Mesenchymal stem cell (in vitro differentiated cells and primary cell): ENCODE data around the gene RTRAF. TPM values are rescaled to one million over a fixed set of nuclear protein-coding genes. Genes with fewer than 3 reads are reported as not detected.

Experiments
- DNase-seq: peaks from one replicate; pipeline ENCODE4 v3.0.0-alpha.2; 2013
- H2AFZ ChIP-seq: one replicate; pipeline ENCODE4 v1.6.1; 2013; ENCODE audit warnings: low read depth, mild to moderate bottlenecking, control low read depth, inconsistent platforms, low read length, moderate library complexity
- H2AK5ac ChIP-seq: 2 replicates; pipeline ENCODE4 v1.6.1; 2013; ENCODE audit warnings: low read length, moderate library complexity, mild to moderate bottlenecking, inconsistent platforms; ENCODE audit not compliant: severe bottlenecking
- H2BK120ac ChIP-seq: one replicate; pipeline ENCODE4 v1.6.1; 2013; ENCODE audit warnings: low read depth, mild to moderate bottlenecking, inconsistent platforms, low read length, moderate library complexity
- H2BK12ac ChIP-seq, 2 experiments: one replicate each; pipeline ENCODE4 v1.6.1; 2013; ENCODE audit warnings: inconsistent platforms in 2 of 2, low read length in 2 of 2, mild to moderate bottlenecking in 2 of 2, moderate library complexity in 2 of 2, control low read depth in 1 of 2
- H2BK15ac ChIP-seq: one replicate; pipeline ENCODE4 v1.6.1; 2013; ENCODE audit warnings: mild to moderate bottlenecking, low read depth, inconsistent platforms; ENCODE audit not compliant: poor library complexity, severe bottlenecking
- H2BK5ac ChIP-seq: 2 replicates; pipeline ENCODE4 v1.6.1; 2013; ENCODE audit warnings: low read depth, mild to moderate bottlenecking, low read length, control low read depth, inconsistent platforms; ENCODE audit not compliant: poor library complexity, severe bottlenecking
- H3K14ac ChIP-seq, 2 experiments: one replicate each; pipeline ENCODE4 v1.6.1; 2013; ENCODE audit warnings: inconsistent platforms in 2 of 2, low read length in 2 of 2, control low read depth in 1 of 2, mild to moderate bottlenecking in 1 of 2, moderate library complexity in 1 of 2
- H3K18ac ChIP-seq, 2 experiments: one replicate each; pipeline ENCODE4 v1.6.1; 2013; ENCODE audit warnings: inconsistent platforms in 2 of 2, low read length in 2 of 2, control low read depth in 1 of 2, low read depth in 1 of 2, mild to moderate bottlenecking in 1 of 2
- H3K23ac ChIP-seq, 2 experiments: one replicate each; pipeline ENCODE4 v1.6.1; 2013; ENCODE audit warnings: inconsistent platforms in 2 of 2, low read length in 2 of 2, mild to moderate bottlenecking in 2 of 2, moderate library complexity in 2 of 2, control low read depth in 1 of 2
- H3K27ac ChIP-seq: 2 replicates; pipeline ENCODE4 v1.5.1; 2013; ENCODE audit warnings: mild to moderate bottlenecking, moderate library complexity, low read length, control low read depth, inconsistent platforms; ENCODE audit not compliant: poor library complexity, severe bottlenecking
- H3K27me3 ChIP-seq, 2 experiments: 2 replicates each; pipeline versions ENCODE4 v1.6.1 to v1.7.0; 2013; ENCODE audit warnings: low read length in 2 of 2, mild to moderate bottlenecking in 2 of 2, moderate library complexity in 2 of 2, control low read depth in 1 of 2, inconsistent platforms in 1 of 2; ENCODE audit not compliant: control insufficient read depth in 1 of 2, insufficient read depth in 1 of 2
- H3K36me3 ChIP-seq, 2 experiments: 2 replicates each; pipeline versions ENCODE4 v1.6.1 to v1.7.0; 2013; ENCODE audit warnings: low read length in 2 of 2, control low read depth in 1 of 2, inconsistent platforms in 1 of 2, low read depth in 1 of 2, mild to moderate bottlenecking in 1 of 2; ENCODE audit not compliant: insufficient read depth in 2 of 2, control insufficient read depth in 1 of 2
- H3K4ac ChIP-seq, 2 experiments: one replicate each; pipeline ENCODE4 v1.6.1; 2013; ENCODE audit warnings: inconsistent platforms in 2 of 2, low read length in 2 of 2, mild to moderate bottlenecking in 2 of 2, moderate library complexity in 2 of 2, control low read depth in 1 of 2, low read depth in 1 of 2
- H3K4me1 ChIP-seq: 2 replicates; pipeline ENCODE4 v1.6.1; 2013; ENCODE audit warnings: low read depth, low read length, control low read depth; ENCODE audit not compliant: control insufficient read depth, insufficient read depth
- H3K4me2 ChIP-seq: 2 replicates; pipeline ENCODE4 v1.6.1; 2013; ENCODE audit warnings: low read length, mild to moderate bottlenecking, inconsistent platforms; ENCODE audit not compliant: poor library complexity, severe bottlenecking
- H3K4me3 ChIP-seq, 2 experiments: 2 replicates each; pipeline versions ENCODE4 v1.5.1 to v1.7.0; 2013; ENCODE audit warnings: low read length in 2 of 2, mild to moderate bottlenecking in 2 of 2, control low read depth in 1 of 2, low read depth in 1 of 2; ENCODE audit not compliant: insufficient read depth in 1 of 2
- H3K79me1 ChIP-seq: replicated peaks from 2 replicates; pipeline ENCODE4 v1.6.1; 2013; ENCODE audit warnings: mild to moderate bottlenecking, control low read depth, low read length, inconsistent platforms; ENCODE audit not compliant: poor library complexity, severe bottlenecking
- H3K9ac ChIP-seq: 2 replicates; pipeline ENCODE4 v1.7.0; 2013; ENCODE audit warnings: mild to moderate bottlenecking, low read length, moderate library complexity
- H3K9me3 ChIP-seq: 2 replicates; pipeline ENCODE4 v1.7.0; 2013; ENCODE audit warnings: mild to moderate bottlenecking, low read length; ENCODE audit not compliant: control insufficient read depth
- H4K8ac ChIP-seq: one replicate; pipeline ENCODE4 v1.6.1; 2013; ENCODE audit warnings: inconsistent platforms, mild to moderate bottlenecking, low read length, moderate library complexity
- H4K91ac ChIP-seq: one replicate; pipeline ENCODE4 v1.6.1; 2013; ENCODE audit warnings: mild to moderate bottlenecking, low read length, inconsistent platforms
- WGBS: methylation state at CpG from one replicate; pipeline ENCODE4 v1.1.7; 2013; ENCODE audit warnings: mixed read lengths; 5-methylcytosine and 5-hydroxymethylcytosine counted together
- polyA plus RNA-seq, 2 experiments: library from polyadenylated mRNA; stranded (reverse); fragments of 200-250 nt; gene quantifications; one replicate each; pipeline ENCODE4 v1.2.3, GENCODE V29; 2013

The RTRAF gene
- 522 TPM for polyA plus RNA-seq (2013, experiment 1 of 2)
- polyA plus RNA-seq (2013, experiment 2 of 2), result 530 TPM

DNA sequence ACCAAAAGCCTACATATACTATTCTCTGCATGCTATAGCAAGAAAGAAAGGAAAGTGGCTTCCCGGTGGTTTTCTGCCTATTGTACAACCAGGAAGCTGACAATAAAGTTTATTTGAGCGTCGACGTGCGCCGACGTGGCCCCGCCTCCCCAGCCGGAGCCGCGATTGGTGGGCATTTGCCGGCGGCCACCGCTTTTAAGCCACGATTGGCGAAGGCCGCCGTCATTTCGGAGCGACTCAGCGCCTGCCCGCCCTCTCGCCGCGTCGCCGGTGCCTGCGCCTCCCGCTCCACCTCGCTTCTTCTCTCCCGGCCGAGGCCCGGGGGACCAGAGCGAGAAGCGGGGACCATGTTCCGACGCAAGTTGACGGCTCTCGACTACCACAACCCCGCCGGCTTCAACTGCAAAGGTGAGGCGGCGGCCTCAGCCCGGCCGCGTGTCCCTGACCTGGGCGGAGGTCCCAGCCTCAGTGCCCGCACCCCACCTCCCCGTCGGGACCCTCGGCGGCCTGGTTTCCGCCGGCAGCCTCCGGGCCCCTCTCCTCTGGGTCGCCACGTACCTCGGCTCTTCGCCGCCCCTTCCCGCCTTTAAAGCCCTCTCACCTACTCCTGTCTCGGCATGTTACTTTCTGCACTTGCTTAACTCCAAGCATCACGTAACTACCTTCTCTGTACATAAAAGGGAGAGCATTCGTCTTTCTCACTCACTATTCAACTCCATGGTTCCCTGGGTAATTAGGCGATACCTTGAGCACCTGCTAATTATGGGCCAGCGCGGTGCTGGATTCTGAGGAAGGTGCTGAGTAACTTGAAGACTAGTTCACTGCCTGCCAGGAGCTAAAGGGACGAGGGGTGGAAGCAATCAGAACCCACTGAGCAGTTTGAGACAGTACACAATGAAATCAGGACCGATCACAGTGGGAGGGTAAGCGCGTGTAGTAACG is at the start of gene RTRAF:
Gene RTRAF, plus strand, starts transcription at position 254 of the 942 bp plus-strand sequence. Its CDS starts 94 bp downstream, at position 348.
- Histone ChIP-seq H2BK5ac (no peak within 1 kb of the TSS), H3K4me3 (peak within 1 kb of the TSS; percentile 89 to 94), H3K4me1 (peaks cover 4% of the 10 kb centered on the region), H3K79me1 (peaks cover 2% of the 10 kb centered on the region), H3K27me3 (peaks cover 0 to 7% of the 10 kb centered on the region in 2 experiments), H3K4me2 (peak within 1 kb of the TSS; percentile 49), H3K18ac (peak within 1 kb of the TSS; percentile 85 to 96), H3K14ac (peak within 1 kb of the TSS in 1 of 2 experiments; percentile 96), H3K9ac (peak within 1 kb of the TSS; percentile 91), H4K91ac (peak within 1 kb of the TSS; percentile 71), H2AK5ac (no peak within 1 kb of the TSS), H2AFZ (peak within 1 kb of the TSS; percentile 99), H2BK15ac (no peak within 1 kb of the TSS), H2BK120ac (no peak within 1 kb of the TSS), H2BK12ac (no peak within 1 kb of the TSS), H3K9me3 (no peaks in the 10 kb centered on the region), H3K23ac (peak within 1 kb of the TSS in 1 of 2 experiments; percentile 48), H3K36me3 (peaks cover 7 to 37% of the 10 kb centered on the region in 2 experiments), H4K8ac (peak within 1 kb of the TSS; percentile 96), H3K4ac (peak within 1 kb of the TSS; percentile 37 to 94), H3K27ac (peak within 1 kb of the TSS; percentile 53)
- 1% methylated on average over 67 of the region's 72 CpGs for WGBS
- peak; percentile 93 for DNase-seq

DNA sequence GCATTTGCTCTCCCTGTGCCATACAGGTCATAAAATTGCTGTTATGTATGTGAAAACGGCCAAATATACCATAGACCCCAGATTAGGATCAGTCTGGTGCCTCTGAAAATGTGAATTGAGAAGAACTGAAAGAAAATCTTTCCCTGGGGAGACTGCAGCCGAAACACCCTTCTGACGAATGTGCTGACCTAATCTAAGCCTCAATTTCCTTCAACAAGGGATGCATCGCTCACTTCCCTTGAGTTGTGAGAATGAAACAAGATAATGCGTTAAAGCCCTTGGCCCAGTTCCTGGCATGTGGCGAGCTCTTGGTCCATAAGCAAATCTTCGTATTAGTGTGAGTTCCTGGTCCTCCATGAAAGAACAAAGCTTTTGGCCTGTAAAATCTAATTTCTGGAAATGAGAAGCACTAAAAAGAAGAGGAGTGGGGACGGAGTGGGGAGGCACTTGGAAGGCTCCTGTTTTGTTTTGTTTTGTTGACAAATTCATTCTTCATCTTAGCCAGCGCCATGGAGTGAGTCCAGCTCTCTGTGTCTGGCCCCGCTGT is 49.5 kb upstream of the RTRAF start:
- Histone ChIP-seq H2BK15ac (no peak overlapping the region), H3K9me3 (no peaks in the 10 kb centered on the region), H3K36me3 (no peaks in the 10 kb centered on the region), H2AFZ (no peak overlapping the region), H3K79me1 (no peaks in the 10 kb centered on the region), H4K8ac (no peak overlapping the region), H3K27ac (no peak overlapping the region), H3K14ac (no peak overlapping the region), H2AK5ac (no peak overlapping the region), H3K4me3 (no peak overlapping the region), H2BK5ac (no peak overlapping the region), H3K27me3 (no peaks in the 10 kb centered on the region), H3K4ac (no peak overlapping the region), H4K91ac (no peak overlapping the region), H3K4me1 (no peaks in the 10 kb centered on the region), H3K23ac (no peak overlapping the region), H2BK12ac (no peak overlapping the region), H3K4me2 (no peak overlapping the region), H3K9ac (no peak overlapping the region), H3K18ac (no peak overlapping the region), H2BK120ac (no peak overlapping the region)
- WGBS, result 86% methylated on average over 10 of the region's 10 CpGs
- DNase-seq, result no peak

DNA sequence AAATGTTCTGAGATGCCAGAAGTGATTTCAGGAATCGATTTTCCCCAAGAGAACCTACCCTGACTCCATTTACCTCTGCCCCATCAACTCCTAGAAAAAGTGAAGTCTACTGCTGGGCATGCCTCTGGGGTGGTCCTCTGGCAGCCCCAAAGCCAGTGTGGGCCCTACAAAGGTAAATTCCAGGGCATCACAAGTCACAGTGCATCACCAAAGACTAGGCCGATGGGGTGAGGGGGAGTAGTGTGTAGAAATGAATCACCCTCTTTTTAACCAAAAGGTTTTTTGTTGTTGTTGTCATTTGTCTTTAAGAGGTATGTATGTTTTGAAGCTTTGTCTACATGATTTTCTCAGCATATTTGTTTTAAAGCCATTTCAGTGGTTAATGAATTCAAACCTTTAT is 46.4 kb upstream of the RTRAF start:
- no peaks in the 10 kb centered on the region for H3K79me1 ChIP-seq
- no peak overlapping the region for H2AFZ ChIP-seq
- no peak overlapping the region for H3K18ac ChIP-seq
- H3K9ac ChIP-seq, result no peak overlapping the region
- 75% methylated on average over 2 of the region's 2 CpGs for WGBS
- no peak overlapping the region for H3K27ac ChIP-seq
- no peaks in the 10 kb centered on the region for H3K27me3 ChIP-seq
- H3K9me3 ChIP-seq, result peaks cover 5% of the 10 kb centered on the region
- H3K4ac ChIP-seq, result no peak overlapping the region
- H2BK5ac ChIP-seq, result no peak overlapping the region
- H3K4me3 ChIP-seq, result no peak overlapping the region
- H4K8ac ChIP-seq, result no peak overlapping the region
- no peak for DNase-seq
- no peak overlapping the region for H3K4me2 ChIP-seq
- no peak overlapping the region for H2BK15ac ChIP-seq
- no peak overlapping the region for H3K23ac ChIP-seq
- H3K36me3 ChIP-seq, result peaks cover 0 to 6% of the 10 kb centered on the region in 2 experiments
- H2AK5ac ChIP-seq, result no peak overlapping the region
- H2BK12ac ChIP-seq, result no peak overlapping the region
- H2BK120ac ChIP-seq, result no peak overlapping the region
- no peak overlapping the region for H4K91ac ChIP-seq
- H3K14ac ChIP-seq, result no peak overlapping the region
- H3K4me1 ChIP-seq, result no peaks in the 10 kb centered on the region

DNA sequence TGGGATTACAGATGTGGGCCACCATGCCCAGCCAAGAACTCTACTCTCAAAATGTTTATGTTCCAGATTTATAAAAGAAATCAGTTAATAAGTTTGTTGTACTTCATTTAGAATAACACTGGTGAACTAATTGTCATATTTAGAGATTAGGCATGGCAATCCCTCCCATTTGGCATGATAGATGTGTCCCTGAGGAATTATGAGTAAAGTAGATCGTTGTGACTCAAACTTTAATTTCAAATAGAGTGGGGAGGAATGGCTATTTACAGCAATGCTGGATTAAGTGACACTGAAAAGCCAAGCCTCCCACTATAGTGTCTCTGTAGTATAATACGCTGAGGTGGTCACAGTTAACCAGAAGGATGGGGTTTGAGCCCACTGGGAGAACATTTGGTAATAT is 39.3 kb upstream of the RTRAF start:
- Histone ChIP-seq H3K4me3 (no peak overlapping the region), H3K27ac (no peak overlapping the region), H3K79me1 (no peaks in the 10 kb centered on the region), H3K27me3 (no peaks in the 10 kb centered on the region), H3K18ac (no peak overlapping the region), H3K9me3 (peaks cover 6% of the 10 kb centered on the region), H2BK5ac (no peak overlapping the region), H4K8ac (no peak overlapping the region), H3K36me3 (peaks cover 0 to 45% of the 10 kb centered on the region in 2 experiments), H3K4me2 (no peak overlapping the region), H2BK120ac (no peak overlapping the region), H4K91ac (no peak overlapping the region), H3K23ac (no peak overlapping the region), H2BK15ac (no peak overlapping the region), H2AK5ac (no peak overlapping the region), H3K4me1 (no peaks in the 10 kb centered on the region), H3K14ac (no peak overlapping the region), H2AFZ (no peak overlapping the region), H3K9ac (no peak overlapping the region), H3K4ac (no peak overlapping the region), H2BK12ac (no peak overlapping the region)
- 83% methylated on average over 2 of the region's 2 CpGs for WGBS
- DNase-seq, result no peak
